Breast epithelium (tissue), 4 donors: ENCODE measurements around the gene HSPB6. TPM values are rescaled to one million over a fixed set of nuclear protein-coding genes. Genes with fewer than 3 reads are reported as not detected.
A peak's percentile ranks its signal among the peaks of the same experiment; 100 is the strongest.

ENCODE experiments used
- DNase-seq, 2 donors: peaks; one replicate each; pipeline ENCODE4 v3.0.0-alpha.2; 2019; ENCODE audit warnings: low spot score in 2 of 2
- H3K27ac ChIP-seq, 2 donors: fragments of 200-600 bp; sonication (generic) in 1 of 2; one replicate each; pipeline ENCODE4 v1.5.1; 2016 to 2019; ENCODE audit warnings: mild to moderate bottlenecking in 1 of 2
- H3K27me3 ChIP-seq, 2 donors: fragments of 200-600 bp; sonication (generic) in 1 of 2; one replicate each; pipeline versions ENCODE4 v1.5.1 to v1.6.0; 2017 to 2019; ENCODE audit warnings: control low read depth in 1 of 2, mild to moderate bottlenecking in 1 of 2
- H3K36me3 ChIP-seq: fragments of 200-600 bp; one replicate; pipeline ENCODE4 v1.5.1; 2019
- H3K4me1 ChIP-seq, 2 donors: fragments of 200-600 bp; sonication (generic); one replicate each; pipeline ENCODE4 v1.5.1; 2016 to 2019; ENCODE audit warnings: control low read depth in 1 of 2
- H3K4me3 ChIP-seq, 3 donors: fragments of 200-600 bp; sonication (generic); 1 replicate in 2 of 3; 2 replicates in 1 of 3; pipeline ENCODE4 v1.5.1; 2016 to 2019; ENCODE audit warnings: mild to moderate bottlenecking in 3 of 3, moderate library complexity in 2 of 3
- H3K9me3 ChIP-seq, 2 donors: fragments of 200-600 bp; sonication (generic) in 1 of 2; one replicate each; pipeline ENCODE4 v1.5.1; 2016 to 2019; ENCODE audit warnings: control low read depth in 1 of 2
- POLR2A ChIP-seq: fragments of 450-650 bp; IDR thresholded peaks from one replicate; pipeline ENCODE4 v1.6.1; 2016; ENCODE audit warnings: antibody characterized with exemption, mild to moderate bottlenecking, moderate library complexity
- POLR2AphosphoS5 ChIP-seq, 3 donors: sonication (generic); formaldehyde crosslinking; IDR thresholded peaks; one replicate each; pipeline ENCODE4 v1.6.1; 2017; ENCODE audit warnings: antibody characterized with exemption in 3 of 3
- intact Hi-C: fragments of 100-400 bp; cut with DNase I; formaldehyde crosslinking; loops from one replicate; pipeline ENCODE4 v1.15.1; 2023; ENCODE audit warnings: low total_unique reads
- total RNA-seq, 3 donors: library from RNA; depleted of rRNA; stranded (reverse); fragments of >200 nt; gene quantifications; one replicate each; pipeline ENCODE4 v1.1.0, GENCODE V29; 2016
- TF ChIP-seq, protein P1 (sequence below), 3 donors: fragments of 450-650 bp; IDR thresholded peaks; one replicate each; pipeline ENCODE4 v1.5.1; 2016 to 2017; ENCODE audit warnings: antibody characterized with exemption in 3 of 3, mild to moderate bottlenecking in 3 of 3, moderate library complexity in 3 of 3

HSPB6 gene, protein sequence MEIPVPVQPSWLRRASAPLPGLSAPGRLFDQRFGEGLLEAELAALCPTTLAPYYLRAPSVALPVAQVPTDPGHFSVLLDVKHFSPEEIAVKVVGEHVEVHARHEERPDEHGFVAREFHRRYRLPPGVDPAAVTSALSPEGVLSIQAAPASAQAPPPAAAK
- 100 to 1,000 TPM in 1 of 3 donors, 10 to 100 TPM in 2; 31.0 to 144 (median 81.9) TPM for total RNA-seq

DNA sequence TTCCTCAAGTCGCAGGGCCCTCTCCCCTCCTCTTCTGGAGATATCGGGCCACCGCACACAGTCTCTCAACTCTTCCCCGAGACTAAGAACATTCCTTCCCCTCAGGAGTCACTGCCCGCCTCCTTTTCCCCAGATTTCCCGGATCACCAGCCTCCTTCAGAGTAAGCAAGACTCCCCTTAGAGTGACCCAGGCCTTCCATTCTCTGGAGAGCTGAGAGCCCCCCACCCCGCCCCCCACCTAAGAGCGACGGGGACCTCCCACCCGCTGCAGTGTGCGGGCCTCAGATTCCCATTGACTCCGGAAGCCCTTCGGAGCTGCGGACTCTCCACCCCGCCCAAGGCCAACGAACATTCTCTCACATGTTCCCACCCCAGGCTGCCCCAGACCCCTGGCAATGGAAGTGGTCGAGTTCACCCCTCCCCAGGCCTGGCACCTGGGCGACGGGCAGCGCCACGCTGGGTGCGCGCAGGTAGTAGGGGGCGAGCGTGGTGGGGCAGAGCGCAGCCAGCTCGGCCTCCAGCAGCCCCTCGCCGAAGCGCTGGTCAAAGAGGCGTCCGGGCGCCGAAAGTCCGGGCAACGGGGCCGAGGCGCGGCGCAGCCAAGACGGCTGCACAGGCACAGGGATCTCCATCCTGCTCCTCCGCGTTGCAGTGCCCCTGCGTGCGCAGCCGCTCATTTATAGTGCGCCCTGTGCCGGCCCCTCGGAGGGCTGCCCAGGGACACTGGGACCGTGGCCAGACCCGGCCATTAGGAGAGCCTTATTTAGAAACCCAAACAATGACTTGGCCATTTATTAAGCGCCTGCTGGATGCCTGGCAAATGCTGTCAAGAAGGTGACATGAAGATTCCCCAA lies at the start of gene HSPB6:
Gene HSPB6 (minus strand): TSS at position 653 of the 854 bp plus-strand sequence. CDS start 21 bp downstream, at position 632.
- Histone ChIP-seq H3K36me3 (peaks cover 4% of the 10 kb centered on the region), H3K4me3 (peak within 1 kb of the TSS; percentile 76 to 92 (median 79)), H3K27me3 (no peaks in the 10 kb centered on the region), H3K4me1 (peaks cover 0 to 8% of the 10 kb centered on the region in 2 donors), H3K9me3 (no peaks in the 10 kb centered on the region), H3K27ac (peak within 1 kb of the TSS; percentile 98)
- no peak for DNase-seq
- TF ChIP-seq, protein P1, sequence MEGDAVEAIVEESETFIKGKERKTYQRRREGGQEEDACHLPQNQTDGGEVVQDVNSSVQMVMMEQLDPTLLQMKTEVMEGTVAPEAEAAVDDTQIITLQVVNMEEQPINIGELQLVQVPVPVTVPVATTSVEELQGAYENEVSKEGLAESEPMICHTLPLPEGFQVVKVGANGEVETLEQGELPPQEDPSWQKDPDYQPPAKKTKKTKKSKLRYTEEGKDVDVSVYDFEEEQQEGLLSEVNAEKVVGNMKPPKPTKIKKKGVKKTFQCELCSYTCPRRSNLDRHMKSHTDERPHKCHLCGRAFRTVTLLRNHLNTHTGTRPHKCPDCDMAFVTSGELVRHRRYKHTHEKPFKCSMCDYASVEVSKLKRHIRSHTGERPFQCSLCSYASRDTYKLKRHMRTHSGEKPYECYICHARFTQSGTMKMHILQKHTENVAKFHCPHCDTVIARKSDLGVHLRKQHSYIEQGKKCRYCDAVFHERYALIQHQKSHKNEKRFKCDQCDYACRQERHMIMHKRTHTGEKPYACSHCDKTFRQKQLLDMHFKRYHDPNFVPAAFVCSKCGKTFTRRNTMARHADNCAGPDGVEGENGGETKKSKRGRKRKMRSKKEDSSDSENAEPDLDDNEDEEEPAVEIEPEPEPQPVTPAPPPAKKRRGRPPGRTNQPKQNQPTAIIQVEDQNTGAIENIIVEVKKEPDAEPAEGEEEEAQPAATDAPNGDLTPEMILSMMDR (IDR thresholded peaks at IDR 0.05), result no peak
- TF ChIP-seq POLR2A (peak; percentile 35), POLR2AphosphoS5 (IDR thresholded peaks at IDR 0.05) (peak in 2 of 3 donors; percentile 53 to 55)
- intact Hi-C loops, result no loop called here

DNA sequence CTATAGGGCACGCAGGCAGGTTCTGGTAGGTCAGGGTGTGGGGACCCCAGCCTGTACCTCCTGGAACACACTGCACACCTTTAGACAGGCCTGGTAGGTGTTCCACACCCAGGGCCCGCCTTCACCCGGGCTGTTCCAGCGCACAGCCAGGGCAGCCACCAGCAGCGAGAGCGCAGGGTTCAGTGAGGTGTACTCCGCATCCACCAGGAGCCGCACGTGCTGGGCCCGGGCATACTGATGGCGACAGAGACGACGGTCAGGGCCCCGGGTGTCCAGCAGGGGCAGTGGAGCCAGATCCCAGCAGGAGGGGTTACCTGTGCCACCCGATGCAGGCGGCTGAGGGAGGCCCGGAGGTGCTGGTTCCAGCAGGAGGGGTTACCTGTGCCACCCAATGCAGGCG lies 49.8 kb upstream of the HSPB6 start:
- H3K27ac ChIP-seq, result no peak overlapping the region
- H3K4me3 ChIP-seq, result no peak overlapping the region
- DNase-seq, result no peak
- H3K36me3 ChIP-seq, result no peaks in the 10 kb centered on the region
- intact Hi-C loops, result no loop called here
- no peaks in the 10 kb centered on the region for H3K4me1 ChIP-seq
- peaks cover 0 to 11% of the 10 kb centered on the region in 2 donors for H3K27me3 ChIP-seq
- no peaks in the 10 kb centered on the region for H3K9me3 ChIP-seq
- TF ChIP-seq, protein P1 (IDR thresholded peaks at IDR 0.05), result no peak
- no peak for TF ChIP-seq POLR2A
- no peak for TF ChIP-seq POLR2AphosphoS5 (IDR thresholded peaks at IDR 0.05)

DNA sequence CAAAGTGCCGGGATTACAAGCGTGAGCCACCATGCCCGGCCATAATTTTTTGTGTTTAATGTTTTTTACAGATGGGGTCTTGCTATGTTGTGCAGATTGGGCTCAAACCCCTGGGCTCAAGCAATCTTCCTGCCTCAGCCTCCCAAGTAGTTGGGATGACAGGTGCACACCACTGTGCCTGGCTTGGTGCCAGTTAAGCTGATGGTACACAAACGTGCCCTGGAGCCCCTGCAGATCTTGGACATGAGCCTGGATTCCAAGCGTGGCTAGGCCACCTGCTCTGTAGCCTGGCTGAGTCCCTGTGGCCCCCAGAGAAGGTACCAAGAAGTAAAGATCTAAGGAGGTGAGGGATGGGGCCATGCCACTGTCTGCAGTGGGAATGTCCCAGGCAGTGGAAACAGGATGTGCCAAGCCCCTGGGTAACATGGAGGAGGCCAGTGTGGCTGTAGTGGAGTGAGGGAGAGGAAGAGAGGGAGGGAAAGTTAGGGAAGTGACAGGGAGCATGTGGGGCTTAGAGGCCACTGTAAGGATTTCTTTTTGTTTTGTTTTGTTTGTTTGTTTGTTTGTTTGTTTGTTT lies 48.8 kb upstream of the HSPB6 start:
- H3K4me1 ChIP-seq, result no peaks in the 10 kb centered on the region
- intact Hi-C loops, result no loop called here

DNA sequence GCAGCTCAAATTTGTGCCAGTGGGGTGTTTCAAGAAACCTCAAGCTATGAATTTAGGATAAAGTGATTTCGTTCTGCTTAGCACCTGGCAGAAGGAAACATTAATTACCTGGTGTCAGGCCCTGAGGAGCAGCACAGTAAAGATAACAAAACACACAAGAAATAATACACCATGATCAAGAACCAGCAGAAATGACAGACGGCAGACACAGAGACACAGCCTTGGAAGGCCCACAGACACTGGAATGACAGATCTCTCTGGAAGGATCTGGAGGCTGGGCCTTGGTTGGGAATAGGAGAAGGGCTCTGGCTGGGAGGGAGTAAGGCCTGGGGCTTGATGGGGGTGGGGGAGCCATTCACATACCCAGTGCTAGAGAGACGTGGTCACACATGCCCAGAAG lies 45.0 kb upstream of the HSPB6 start:
- Histone ChIP-seq H3K9me3 (no peaks in the 10 kb centered on the region), H3K27me3 (peaks cover 0 to 28% of the 10 kb centered on the region in 2 donors), H3K36me3 (no peaks in the 10 kb centered on the region), H3K4me1 (no peaks in the 10 kb centered on the region), H3K27ac (no peak overlapping the region), H3K4me3 (no peak overlapping the region)
- DNase-seq, result no peak
- intact Hi-C loops, result no loop called here
- TF ChIP-seq, protein P1 (IDR thresholded peaks at IDR 0.05), result no peak
- no peak for TF ChIP-seq POLR2A
- no peak for TF ChIP-seq POLR2AphosphoS5 (IDR thresholded peaks at IDR 0.05)

More for the DNA sequence above, 48.8 kb upstream of the HSPB6 start:
- DNase-seq, result no peak
- no peak overlapping the region for H3K4me3 ChIP-seq
- no peaks in the 10 kb centered on the region for H3K9me3 ChIP-seq
- H3K27me3 ChIP-seq, result peaks cover 0 to 11% of the 10 kb centered on the region in 2 donors
- no peak overlapping the region for H3K27ac ChIP-seq
- no peak for TF ChIP-seq POLR2AphosphoS5 (IDR thresholded peaks at IDR 0.05)
- TF ChIP-seq, protein P1 (IDR thresholded peaks at IDR 0.05), result no peak
- no peak for TF ChIP-seq POLR2A
- H3K36me3 ChIP-seq, result no peaks in the 10 kb centered on the region
